OCI-LY7 (cell line): ENCODE data around the gene KCNQ4. TPM values are rescaled to one million over a fixed set of nuclear protein-coding genes. Genes with fewer than 3 reads are reported as not detected.

ENCODE experiments used
- BruUV-seq: library from RNA; stranded (reverse); fragments of 400-500 nt; replicated peaks from 2 replicates; lab custom pipeline; 2021; lab: Mats Ljungman, UMichigan
- CTCF ChIA-PET: fragments of 300-600 bp; sonication (Branson Sonifier 250); formaldehyde crosslinking; loops from one replicate; lab custom pipeline; 2022; ENCODE audit warnings: antibody characterized with exemption; ENCODE audit not compliant: unreplicated experiment; lab: Charles Lee
- POLR2A ChIA-PET: fragments of 300-600 bp; sonication (Branson Sonifier 250); formaldehyde crosslinking; loops from one replicate; lab custom pipeline; 2022; ENCODE audit warnings: antibody characterized with exemption; lab: Charles Lee
- DNase-seq: peaks from one replicate; pipeline ENCODE4 v3.0.0-alpha.2; 2015; ENCODE audit warnings: low spot score
- H2AFZ ChIP-seq: fragments of 200-600 bp; sonication (generic), shearing (Covaris generic); 2 replicates; pipeline ENCODE4 v1.6.1; 2014; ENCODE audit warnings: mild to moderate bottlenecking, antibody characterized with exemption, low read length, moderate library complexity
- H3K27ac ChIP-seq: fragments of 200-600 bp; sonication (generic); 2 replicates; pipeline ENCODE4 v1.5.1; 2014; ENCODE audit warnings: mixed run types, low read depth, mild to moderate bottlenecking, moderate library complexity, low read length, inconsistent platforms; ENCODE audit not compliant: poor library complexity, severe bottlenecking
- H3K36me3 ChIP-seq: fragments of 200-600 bp; sonication (generic); 2 replicates; pipeline ENCODE4 v1.6.1; 2014; ENCODE audit warnings: mild to moderate bottlenecking, antibody characterized with exemption, low read length, moderate library complexity, mixed read lengths; ENCODE audit not compliant: insufficient read depth
- H3K4me1 ChIP-seq: fragments of 200-600 bp; sonication (generic); 2 replicates; pipeline ENCODE4 v1.5.1; 2014; ENCODE audit warnings: mild to moderate bottlenecking, low read length; ENCODE audit not compliant: insufficient read depth, poor library complexity, severe bottlenecking
- H3K4me2 ChIP-seq: fragments of 200-600 bp; sonication (generic); 2 replicates; pipeline ENCODE4 v1.6.1; 2014; ENCODE audit warnings: mild to moderate bottlenecking, low read length
- H3K4me3 ChIP-seq: fragments of 200-600 bp; sonication (generic); 2 replicates; pipeline ENCODE4 v1.5.1; 2014; ENCODE audit warnings: mild to moderate bottlenecking, low read depth, low read length; ENCODE audit not compliant: poor library complexity, severe bottlenecking
- H3K79me2 ChIP-seq: fragments of 200-600 bp; sonication (generic); 2 replicates; pipeline ENCODE4 v1.6.1; 2016; ENCODE audit warnings: low read depth, mild to moderate bottlenecking, low read length, moderate library complexity, mixed read lengths; ENCODE audit not compliant: insufficient read depth
- H3K9me2 ChIP-seq: fragments of 200-600 bp; sonication (generic); 2 replicates; pipeline ENCODE4 v1.6.1; 2016; ENCODE audit warnings: mild to moderate bottlenecking, low read length, mixed read lengths; ENCODE audit not compliant: insufficient read depth
- H3K9me3 ChIP-seq: fragments of 200-600 bp; sonication (generic); 2 replicates; pipeline ENCODE4 v1.6.1; 2014; ENCODE audit warnings: mild to moderate bottlenecking, mixed run types, low read length, mixed read lengths
- H4K20me1 ChIP-seq: fragments of 200-600 bp; sonication (generic); 2 replicates; pipeline ENCODE4 v1.6.1; 2014; ENCODE audit warnings: mild to moderate bottlenecking, antibody characterized with exemption, low read length, moderate library complexity, mixed read lengths; ENCODE audit not compliant: insufficient read depth
- EZH2phosphoT487 ChIP-seq: fragments of 200-600 bp; sonication (generic); IDR thresholded peaks from 2 replicates; pipeline ENCODE4 v1.6.1; 2018; ENCODE audit warnings: low read depth, borderline replicate concordance, mild to moderate bottlenecking, mixed run types, antibody characterized with exemption, low read length, moderate library complexity, mixed read lengths
- intact Hi-C: fragments of 100-400 bp; cut with micrococcal nuclease; formaldehyde crosslinking; loops from one replicate; pipeline ENCODE4 v1.10.0; 2022; ENCODE audit not compliant: unreplicated experiment
- total RNA-seq, 2 experiments: library from RNA; depleted of rRNA in 1 of 2; stranded (reverse); fragments of >200 nt in 1 of 2; shearing (Covaris generic) in 1 of 2; gene quantifications; 2 replicates each; pipeline ENCODE4 v1.2.3, GENCODE V29; 2014 to 2022
- TF ChIP-seq, protein P1 (sequence below): fragments of 200-600 bp; sonication (generic); conservative IDR thresholded peaks from 2 replicates; pipeline ENCODE4 v1.5.1; 2014; ENCODE audit warnings: mild to moderate bottlenecking, antibody characterized with exemption, low read length, moderate library complexity, mixed read lengths

Gene KCNQ4
- total RNA-seq, 2 experiments from 2014 or later, result 0.16 to 0.49 TPM

GRCh38 chr1:40886318-40887011 is 102.9 kb downstream of the KCNQ4 start:
- no peaks in the 10 kb centered on the region for H3K36me3 ChIP-seq
- H3K4me3 ChIP-seq, result no peak overlapping the region
- no peak overlapping the region for H2AFZ ChIP-seq
- BruUV-seq, result no TSS peak
- no peak overlapping the region for H3K4me2 ChIP-seq
- no peaks in the 10 kb centered on the region for H3K9me2 ChIP-seq
- H4K20me1 ChIP-seq, result no peaks in the 10 kb centered on the region
- ChIA-PET POLR2A (no interaction called here), CTCF (no interaction called here)
- no peaks in the 10 kb centered on the region for H3K79me2 ChIP-seq
- H3K9me3 ChIP-seq, result no peaks in the 10 kb centered on the region
- intact Hi-C loops, result no loop called here
- DNase-seq, result no peak
- H3K4me1 ChIP-seq, result no peaks in the 10 kb centered on the region
- TF ChIP-seq, protein P1, sequence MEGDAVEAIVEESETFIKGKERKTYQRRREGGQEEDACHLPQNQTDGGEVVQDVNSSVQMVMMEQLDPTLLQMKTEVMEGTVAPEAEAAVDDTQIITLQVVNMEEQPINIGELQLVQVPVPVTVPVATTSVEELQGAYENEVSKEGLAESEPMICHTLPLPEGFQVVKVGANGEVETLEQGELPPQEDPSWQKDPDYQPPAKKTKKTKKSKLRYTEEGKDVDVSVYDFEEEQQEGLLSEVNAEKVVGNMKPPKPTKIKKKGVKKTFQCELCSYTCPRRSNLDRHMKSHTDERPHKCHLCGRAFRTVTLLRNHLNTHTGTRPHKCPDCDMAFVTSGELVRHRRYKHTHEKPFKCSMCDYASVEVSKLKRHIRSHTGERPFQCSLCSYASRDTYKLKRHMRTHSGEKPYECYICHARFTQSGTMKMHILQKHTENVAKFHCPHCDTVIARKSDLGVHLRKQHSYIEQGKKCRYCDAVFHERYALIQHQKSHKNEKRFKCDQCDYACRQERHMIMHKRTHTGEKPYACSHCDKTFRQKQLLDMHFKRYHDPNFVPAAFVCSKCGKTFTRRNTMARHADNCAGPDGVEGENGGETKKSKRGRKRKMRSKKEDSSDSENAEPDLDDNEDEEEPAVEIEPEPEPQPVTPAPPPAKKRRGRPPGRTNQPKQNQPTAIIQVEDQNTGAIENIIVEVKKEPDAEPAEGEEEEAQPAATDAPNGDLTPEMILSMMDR, result no peak
- no peak for TF ChIP-seq EZH2phosphoT487
- H3K27ac ChIP-seq, result no peak overlapping the region

DNA sequence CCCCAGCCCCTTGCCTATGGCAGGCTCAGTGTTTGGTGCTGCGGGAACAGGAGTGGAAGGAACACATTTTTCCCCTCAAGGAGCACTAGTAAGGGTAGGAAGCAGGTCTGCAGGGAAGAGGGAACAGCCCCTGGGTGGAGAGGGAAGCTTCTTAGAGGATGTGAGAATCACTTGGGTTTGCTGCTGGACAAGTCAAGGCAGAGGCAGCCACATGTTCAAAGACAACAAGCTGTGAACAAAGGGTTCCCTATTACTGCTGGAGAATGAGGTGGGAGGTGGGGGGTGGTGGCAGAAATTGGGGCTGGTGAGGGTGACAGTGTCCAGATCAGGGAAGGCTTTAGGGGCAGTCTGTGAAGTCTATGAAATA is 103.4 kb downstream of the KCNQ4 start:
- Histone ChIP-seq H3K27ac (no peak overlapping the region), H3K9me2 (no peaks in the 10 kb centered on the region), H3K4me1 (no peaks in the 10 kb centered on the region), H3K36me3 (no peaks in the 10 kb centered on the region), H3K9me3 (no peaks in the 10 kb centered on the region), H3K79me2 (no peaks in the 10 kb centered on the region), H2AFZ (no peak overlapping the region), H3K4me2 (no peak overlapping the region), H4K20me1 (no peaks in the 10 kb centered on the region), H3K4me3 (no peak overlapping the region)
- CTCF ChIA-PET, result no interaction called here
- TF ChIP-seq EZH2phosphoT487, result no peak
- TF ChIP-seq, protein P1, result no peak
- BruUV-seq, result no TSS peak
- POLR2A ChIA-PET, result no interaction called here
- no peak for DNase-seq
- intact Hi-C loops, result no loop called here

GRCh38 chr1:40887652-40888051 is 104.1 kb downstream of the KCNQ4 start:
- no TSS peak for BruUV-seq
- Histone ChIP-seq H3K36me3 (no peaks in the 10 kb centered on the region), H3K27ac (no peak overlapping the region), H3K4me1 (no peaks in the 10 kb centered on the region), H3K79me2 (no peaks in the 10 kb centered on the region), H2AFZ (no peak overlapping the region), H3K4me2 (no peak overlapping the region), H3K9me3 (no peaks in the 10 kb centered on the region), H4K20me1 (no peaks in the 10 kb centered on the region), H3K9me2 (no peaks in the 10 kb centered on the region), H3K4me3 (no peak overlapping the region)
- POLR2A ChIA-PET, result no interaction called here
- no peak for TF ChIP-seq EZH2phosphoT487
- TF ChIP-seq, protein P1, result no peak
- CTCF ChIA-PET, result no interaction called here
- DNase-seq, result no peak
- intact Hi-C loops, result no loop called here
